SK-N-SH treated with all-trans-retinoic acid at 6 μM for 48 hours (cell line): Measurements from ENCODE around the gene ENO2.

ENCODE experiments used
- CREB5 ChIP-seq: fragments of 250-450 bp; sonication (Bioruptor Pico); IDR thresholded peaks from 2 replicates; pipeline ENCODE4 v1.5.1; 2020; ENCODE audit warnings: low read depth, mild to moderate bottlenecking, moderate library complexity
- ISL1 ChIP-seq: fragments of 250-450 bp; sonication (Bioruptor Pico); IDR thresholded peaks from 2 replicates; pipeline ENCODE4 v2.1.2; 2022; ENCODE audit warnings: mild to moderate bottlenecking, moderate library complexity

GRCh38 chr12:6958609-6959057 lies 44.3 kb downstream of the ENO2 start:
- TF ChIP-seq ISL1, result no peak
- no peak for TF ChIP-seq CREB5 (CRISPR knock-in tag)
